HPDE6-E6E7 (cell line): ENCODE results near the gene BRPF3.
A peak's percentile ranks its signal among the peaks of the same experiment; 100 is the strongest.
"Not testable (repeated sequence)": the region's sequence is repeated elsewhere in the genome, so short reads cannot be mapped to it uniquely, and the experiment has no call there.

Experiments
- DNase-seq: peaks from one replicate; pipeline ENCODE4 v3.0.0; 2011; ENCODE audit warnings: missing footprints; ENCODE audit errors: extremely low spot score

The BRPF3 gene

GRCh38 chr6:36200998-36201596, 4.6 kb downstream of the BRPF3 start:
- DNase-seq, result no peak

GRCh38 chr6:36201612-36202011, 5.1 kb downstream of the BRPF3 start:
- DNase-seq, result no peak

GRCh38 chr6:36202101-36202500, 5.6 kb downstream of the BRPF3 start:
- DNase-seq, result no peak

GRCh38 chr6:36204068-36204753, 7.7 kb downstream of the BRPF3 start:
- no peak for DNase-seq

- no peak for DNase-seq
Measured at GRCh38 chr6:36207155-36207554, 10.6 kb downstream of the BRPF3 start.

- DNase-seq, result no peak
Measured at GRCh38 chr6:36209606-36210005, 13.1 kb downstream of the BRPF3 start.

- DNase-seq, result no peak
Measured at GRCh38 chr6:36210182-36210581, 13.6 kb downstream of the BRPF3 start.

GRCh38 chr6:36210886-36211595, 14.5 kb downstream of the BRPF3 start:
- no peak for DNase-seq

GRCh38 chr6:36216559-36216958, 20.0 kb downstream of the BRPF3 start:
- DNase-seq, result no peak

- no peak for DNase-seq
Measured at GRCh38 chr6:36217188-36217587, 20.6 kb downstream of the BRPF3 start.

GRCh38 chr6:36217946-36218345, 21.4 kb downstream of the BRPF3 start:
- no peak for DNase-seq

- DNase-seq, result not testable (repeated sequence)
Measured at GRCh38 chr6:36218516-36218915, 22.0 kb downstream of the BRPF3 start.

- DNase-seq, result no peak
Measured at GRCh38 chr6:36219081-36219480, 22.5 kb downstream of the BRPF3 start.

GRCh38 chr6:36220226-36220625, 23.7 kb downstream of the BRPF3 start:
- DNase-seq, result no peak

GRCh38 chr6:36221674-36222073, 25.1 kb downstream of the BRPF3 start:
- no peak for DNase-seq

GRCh38 chr6:36222924-36223323, 26.4 kb downstream of the BRPF3 start:
- DNase-seq, result no peak

GRCh38 chr6:36223706-36224105, 27.2 kb downstream of the BRPF3 start:
- DNase-seq, result no peak

GRCh38 chr6:36224918-36225461, 28.4 kb downstream of the BRPF3 start:
- no peak for DNase-seq

GRCh38 chr6:36226438-36227047, 30.0 kb downstream of the BRPF3 start:
- DNase-seq, result no peak

GRCh38 chr6:36227379-36228228, 31.1 kb downstream of the BRPF3 start:
- peak; percentile 34 for DNase-seq

- DNase-seq, result no peak
Measured at GRCh38 chr6:36229223-36229622, 32.7 kb downstream of the BRPF3 start.
